ENCODE data around the gene LRRN2. TPM values are rescaled to one million over a fixed set of nuclear protein-coding genes. Genes with fewer than 3 reads are reported as not detected.

Gene LRRN2
- polyA plus RNA-seq, 1 of the 3 experiments (the other 2 are of a cell fraction): not detected

GRCh38 chr1:204626381-204626780 lies 59.2 kb downstream of the LRRN2 start:
- WGBS (ENCODE audit: low lambda C conversion rate): 63% methylated on average over 7 of the region's 7 CpGs
- Histone ChIP-seq H3K79me2 (ENCODE audit: insufficient read depth) (no peaks in the 10 kb centered on the region), H3K9me2 (no peaks in the 10 kb centered on the region), H3K27me3 (ENCODE audit: insufficient read depth) (peaks cover 4% of the 10 kb centered on the region; the same call in 1 of the 2 replicates), H3K4me3 (ENCODE audit: low read depth in 2 of 2, low read length in 1 of 2) (no peak overlapping the region), H3K4me1 (ENCODE audit: control insufficient read depth in 1 of 2, insufficient read depth in 2 of 2, low read depth in 1 of 2, low read length in 1 of 2) (peaks cover 0 to 26% of the 10 kb centered on the region in 2 experiments; a peak in 1 of 4 replicates), H4K20me1 (ENCODE audit: insufficient read depth) (no peaks in the 10 kb centered on the region), H3K27ac (ENCODE audit: low read depth in 2 of 2, low read length in 1 of 2) (no peak overlapping the region), H3K4me2 (no peak overlapping the region), H3F3A (replicated peaks; ENCODE audit: insufficient read depth) (no peaks in the 10 kb centered on the region), H3K9ac (no peak overlapping the region), H3K36me3 (replicated peaks in 1 of 2; ENCODE audit: control insufficient read depth in 1 of 2, insufficient read depth in 2 of 2, low read length in 1 of 2) (no peaks in the 10 kb centered on the region), H2AFZ (ENCODE audit: low read depth) (no peak overlapping the region), H3K9me3 (no peaks in the 10 kb centered on the region)
- ChIA-PET POLR2A (no interaction called here), CTCF (interaction anchor here (1.6 to 3.7 kb wide), 3 partner anchors 52 to 181 kb away, joined by 4 to 13 read pairs (median 6); partner anchors contain the start of gene LRRN2)
- TF ChIP-seq ELF1 (IDR thresholded peaks at IDR 0.05) (no peak), FOXJ3 (CRISPR knock-in tag; IDR thresholded peaks at IDR 0.05) (no peak), MXI1 (IDR thresholded peaks at IDR 0.05; ENCODE audit: low read depth, low read length) (no peak), NRF1 (IDR thresholded peaks at IDR 0.05; ENCODE audit: low read depth, low read length) (no peak), TAF1 (IDR thresholded peaks at IDR 0.05; ENCODE audit: borderline replicate concordance, low read depth, low read length) (no peak), FOXM1 (IDR thresholded peaks at IDR 0.05; ENCODE audit: low read depth) (no peak), GATA2 (CRISPR knock-in tag; IDR thresholded peaks at IDR 0.05) (no peak), EP300 (IDR thresholded peaks at IDR 0.05; ENCODE audit: borderline replicate concordance in 1 of 2, low read depth in 1 of 2, low read length in 1 of 2) (no peak), GABPA (IDR thresholded peaks at IDR 0.05; ENCODE audit: low read depth) (no peak), JUND (IDR thresholded peaks at IDR 0.05) (no peak), RAD21 (IDR thresholded peaks at IDR 0.05; ENCODE audit: low read length) (no peak), MEF2A (IDR thresholded peaks at IDR 0.05; ENCODE audit: borderline replicate concordance, low read depth) (no peak), USF1 (IDR thresholded peaks at IDR 0.05; ENCODE audit: borderline replicate concordance, low read depth) (no peak), EZH2phosphoT487 (IDR thresholded peaks at IDR 0.05; ENCODE audit: borderline replicate concordance, low read depth) (no peak)
- TF ChIP-seq, protein P1, sequence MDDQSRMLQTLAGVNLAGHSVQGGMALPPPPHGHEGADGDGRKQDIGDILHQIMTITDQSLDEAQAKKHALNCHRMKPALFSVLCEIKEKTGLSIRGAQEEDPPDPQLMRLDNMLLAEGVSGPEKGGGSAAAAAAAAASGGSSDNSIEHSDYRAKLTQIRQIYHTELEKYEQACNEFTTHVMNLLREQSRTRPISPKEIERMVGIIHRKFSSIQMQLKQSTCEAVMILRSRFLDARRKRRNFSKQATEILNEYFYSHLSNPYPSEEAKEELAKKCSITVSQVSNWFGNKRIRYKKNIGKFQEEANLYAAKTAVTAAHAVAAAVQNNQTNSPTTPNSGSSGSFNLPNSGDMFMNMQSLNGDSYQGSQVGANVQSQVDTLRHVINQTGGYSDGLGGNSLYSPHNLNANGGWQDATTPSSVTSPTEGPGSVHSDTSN (IDR thresholded peaks at IDR 0.05): no peak
- TF ChIP-seq, protein P2, sequence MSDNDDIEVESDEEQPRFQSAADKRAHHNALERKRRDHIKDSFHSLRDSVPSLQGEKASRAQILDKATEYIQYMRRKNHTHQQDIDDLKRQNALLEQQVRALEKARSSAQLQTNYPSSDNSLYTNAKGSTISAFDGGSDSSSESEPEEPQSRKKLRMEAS (IDR thresholded peaks at IDR 0.05; ENCODE audit: low read depth): no peak
- DNase-seq: no peak

GRCh38 chr1:204624631-204625216 lies 60.8 kb downstream of the LRRN2 start:
- no peaks in the 10 kb centered on the region for H3K79me2 ChIP-seq (ENCODE audit: insufficient read depth)
- no peaks in the 10 kb centered on the region for H3K9me2 ChIP-seq
- peak; percentile 44 for DNase-seq
- no peak overlapping the region for H3K27ac ChIP-seq (ENCODE audit: low read depth in 2 of 2, low read length in 1 of 2)
- no peaks in the 10 kb centered on the region for H3K9me3 ChIP-seq
- H3K27me3 ChIP-seq (ENCODE audit: insufficient read depth): no peaks in the 10 kb centered on the region; the same call in 1 of the 2 replicates
- H4K20me1 ChIP-seq (ENCODE audit: insufficient read depth): no peaks in the 10 kb centered on the region
- CTCF ChIA-PET: interaction anchor here (0.7 to 4.0 kb wide), 17 partner anchors 10 to 182 kb away, joined by 3 to 30 read pairs (median 4); partner anchors contain the start of gene LRRN2
- no peak overlapping the region for H2AFZ ChIP-seq (ENCODE audit: low read depth)
- POLR2A ChIA-PET: interaction anchor here (0.6 kb wide), 1 partner anchor 129 kb away, joined by 3 read pairs; no protein-coding TSS in a partner anchor
- 64% methylated on average over 9 of the region's 12 CpGs for WGBS (ENCODE audit: low lambda C conversion rate)
- H3K4me3 ChIP-seq (ENCODE audit: low read depth in 2 of 2, low read length in 1 of 2): no peak overlapping the region
- TF ChIP-seq GATA2 (CRISPR knock-in tag; IDR thresholded peaks at IDR 0.05) (peak; percentile 28; the same call in 1 of the 2 replicates), TCF12 (IDR thresholded peaks at IDR 0.05) (no peak)
- H3K4me1 ChIP-seq (ENCODE audit: control insufficient read depth in 1 of 2, insufficient read depth in 2 of 2, low read depth in 1 of 2, low read length in 1 of 2): peaks cover 0 to 16% of the 10 kb centered on the region in 2 experiments; a peak in 1 of 4 replicates
- H3K4me2 ChIP-seq: no peak overlapping the region
- H3K9ac ChIP-seq: no peak overlapping the region
- H3F3A ChIP-seq (replicated peaks; ENCODE audit: insufficient read depth): no peaks in the 10 kb centered on the region
- no peaks in the 10 kb centered on the region for H3K36me3 ChIP-seq (replicated peaks in 1 of 2; ENCODE audit: control insufficient read depth in 1 of 2, insufficient read depth in 2 of 2, low read length in 1 of 2)
